Epidermal melanocyte (primary cell): ENCODE measurements around the gene LCE7A.

Experiments
- DNase-seq: peaks from one replicate; pipeline ENCODE4 v3.0.0; 2011; ENCODE audit warnings: low spot score; ENCODE audit not compliant: insufficient read length

The LCE7A gene

GRCh38 chr1:152859696-152860095, at the start of gene LCE7A:
TSS of gene LCE7A (plus strand) at chr1:152859996. CDS start at chr1:152860698, 702 bp downstream.
- DNase-seq, result no peak

GRCh38 chr1:152811050-152811449, 48.7 kb upstream of the LCE7A start:
- no peak for DNase-seq

GRCh38 chr1:152811671-152812070, 48.1 kb upstream of the LCE7A start, which contains the start of gene LCE1B:
TSS of gene LCE1B (plus strand) at chr1:152811971. CDS start at chr1:152812447, 476 bp downstream.
- DNase-seq, result no peak

- DNase-seq, result no peak
Observed at GRCh38 chr1:152817309-152817708, 42.5 kb upstream of the LCE7A start.

GRCh38 chr1:152823294-152823693, 36.5 kb upstream of the LCE7A start:
- no peak for DNase-seq

GRCh38 chr1:152824964-152825363, 34.8 kb upstream of the LCE7A start:
- no peak for DNase-seq

- DNase-seq, result no peak
Observed at GRCh38 chr1:152827173-152827572, 32.6 kb upstream of the LCE7A start, which contains the start of gene LCE1A. TSS of gene LCE1A (plus strand) at chr1:152827473. CDS start at chr1:152827473, 0 bp downstream.

GRCh38 chr1:152836870-152837269, 22.9 kb upstream of the LCE7A start:
- DNase-seq, result no peak

GRCh38 chr1:152842556-152842955, 17.2 kb upstream of the LCE7A start, which contains the start of gene LCE6A:
TSS of gene LCE6A (plus strand) at chr1:152842856. CDS start at chr1:152843521, 665 bp downstream.
- DNase-seq, result no peak

GRCh38 chr1:152855661-152856060, 4.1 kb upstream of the LCE7A start:
- no peak for DNase-seq

GRCh38 chr1:152858062-152858461, 1.7 kb upstream of the LCE7A start:
- no peak for DNase-seq

GRCh38 chr1:152860129-152860528, 333 bp downstream of the LCE7A start:
- DNase-seq, result no peak

- no peak for DNase-seq
Observed at GRCh38 chr1:152861374-152861773, 1.6 kb downstream of the LCE7A start.

GRCh38 chr1:152864443-152864842, 4.6 kb downstream of the LCE7A start:
- DNase-seq, result no peak

GRCh38 chr1:152866321-152866720, 6.5 kb downstream of the LCE7A start:
- no peak for DNase-seq

- DNase-seq, result peak; percentile 62
Observed at GRCh38 chr1:152869808-152870419, 10.1 kb downstream of the LCE7A start.

GRCh38 chr1:152870831-152871730, 11.3 kb downstream of the LCE7A start:
- no peak for DNase-seq

- no peak for DNase-seq
Observed at GRCh38 chr1:152871731-152872126, 11.9 kb downstream of the LCE7A start.

- no peak for DNase-seq
Observed at GRCh38 chr1:152873495-152873894, 13.7 kb downstream of the LCE7A start.

- DNase-seq, result no peak
Observed at GRCh38 chr1:152876827-152877226, 17.0 kb downstream of the LCE7A start.

GRCh38 chr1:152878042-152878441, 18.2 kb downstream of the LCE7A start, which contains the start of gene SMCP:
TSS of gene SMCP (plus strand) at chr1:152878322. CDS start at chr1:152884423, 6,101 bp downstream.
- DNase-seq, result no peak

GRCh38 chr1:152879559-152880198, 19.9 kb downstream of the LCE7A start:
- no peak for DNase-seq
